KMS-11 (cell line): ENCODE results near the gene KCNB1.

ENCODE experiments used
- H2AFZ ChIP-seq: fragments of 200-600 bp; sonication (generic); 2 replicates; pipeline ENCODE4 v1.6.1; 2016; ENCODE audit warnings: antibody characterized with exemption, mixed run types, low read depth
- H3K27ac ChIP-seq: fragments of 200-600 bp; sonication (generic); 2 replicates; pipeline ENCODE4 v1.6.1; 2016; ENCODE audit warnings: mild to moderate bottlenecking, mixed run types
- H3K27me3 ChIP-seq: fragments of 200-600 bp; sonication (generic); 2 replicates; pipeline ENCODE4 v1.6.1; 2017; ENCODE audit warnings: mild to moderate bottlenecking, low read depth, mixed run types, moderate library complexity; ENCODE audit not compliant: insufficient read depth
- H3K36me3 ChIP-seq: fragments of 200-600 bp; sonication (generic); 2 replicates; pipeline ENCODE4 v1.6.1; 2017; ENCODE audit warnings: mild to moderate bottlenecking, mixed run types; ENCODE audit not compliant: insufficient read depth
- H3K4me1 ChIP-seq: fragments of 200-600 bp; sonication (generic); 2 replicates; pipeline ENCODE4 v1.6.1; 2016; ENCODE audit warnings: mild to moderate bottlenecking, low read depth, mixed run types; ENCODE audit not compliant: poor library complexity, severe bottlenecking
- H3K4me2 ChIP-seq: fragments of 200-600 bp; sonication (generic); 2 replicates; pipeline ENCODE4 v1.7.0; 2016; ENCODE audit warnings: mild to moderate bottlenecking, mixed run types
- H3K4me3 ChIP-seq: fragments of 200-600 bp; sonication (generic); IDR thresholded peaks from 2 replicates; pipeline ENCODE4 v1.6.1; 2017; ENCODE audit warnings: low read depth, low read length, mixed read lengths; ENCODE audit not compliant: insufficient read depth
- H3K79me2 ChIP-seq: fragments of 200-600 bp; sonication (generic); 2 replicates; pipeline ENCODE4 v1.6.1; 2016; ENCODE audit warnings: low read depth, mixed run types; ENCODE audit not compliant: insufficient read depth
- H3K9ac ChIP-seq: fragments of 200-600 bp; sonication (generic); 2 replicates; pipeline ENCODE4 v1.6.1; 2016; ENCODE audit warnings: mild to moderate bottlenecking, mixed run types
- H4K20me1 ChIP-seq: fragments of 200-600 bp; sonication (generic); 2 replicates; pipeline ENCODE4 v1.6.1; 2016; ENCODE audit warnings: mild to moderate bottlenecking, mixed run types; ENCODE audit not compliant: insufficient read depth
- CTCF ChIP-seq: fragments of 200-600 bp; sonication (generic); conservative IDR thresholded peaks from 2 replicates; pipeline ENCODE4 v1.6.1; 2017; ENCODE audit warnings: low read depth, mild to moderate bottlenecking, antibody characterized with exemption, low read length, moderate library complexity, mixed read lengths

KCNB1 gene

GRCh38 chr20:49353348-49353747 lies 129.1 kb downstream of the KCNB1 start:
- Histone ChIP-seq H4K20me1 (no peaks in the 10 kb centered on the region), H2AFZ (no peak overlapping the region), H3K4me3 (no peak overlapping the region), H3K9ac (no peak overlapping the region), H3K27ac (no peak overlapping the region), H3K4me1 (no peaks in the 10 kb centered on the region), H3K79me2 (no peaks in the 10 kb centered on the region), H3K27me3 (no peaks in the 10 kb centered on the region), H3K4me2 (no peak overlapping the region), H3K36me3 (no peaks in the 10 kb centered on the region)
- no peak for TF ChIP-seq CTCF

DNA sequence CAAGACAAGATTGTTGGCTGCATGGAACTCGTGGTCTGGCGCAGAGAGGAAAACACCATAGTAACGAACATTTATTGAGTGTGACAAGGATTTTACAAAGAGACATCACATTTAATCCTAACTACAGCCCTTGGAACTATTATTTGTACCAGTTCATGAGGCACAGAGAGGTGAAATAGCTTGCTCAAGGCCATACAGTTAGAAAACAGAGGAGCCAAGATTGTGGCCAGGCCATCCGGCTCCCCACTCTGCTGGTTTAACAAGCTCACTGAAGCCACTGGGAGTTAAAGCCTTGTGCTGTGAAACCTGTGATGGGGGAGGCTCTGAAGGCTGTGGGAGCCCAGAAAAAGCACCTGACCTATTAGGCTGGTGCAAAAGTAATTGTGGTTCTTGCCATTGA lies 129.7 kb downstream of the KCNB1 start:
- no peak overlapping the region for H3K4me2 ChIP-seq
- H2AFZ ChIP-seq = no peak overlapping the region
- no peak overlapping the region for H3K4me3 ChIP-seq
- no peaks in the 10 kb centered on the region for H3K79me2 ChIP-seq
- no peaks in the 10 kb centered on the region for H3K27me3 ChIP-seq
- H3K27ac ChIP-seq = no peak overlapping the region
- no peaks in the 10 kb centered on the region for H3K4me1 ChIP-seq
- H3K9ac ChIP-seq = no peak overlapping the region
- H4K20me1 ChIP-seq = no peaks in the 10 kb centered on the region
- no peak for TF ChIP-seq CTCF
- H3K36me3 ChIP-seq = no peaks in the 10 kb centered on the region

GRCh38 chr20:49351775-49352174 lies 130.7 kb downstream of the KCNB1 start:
- Histone ChIP-seq H3K27ac (no peak overlapping the region), H3K4me3 (no peak overlapping the region), H2AFZ (no peak overlapping the region), H3K27me3 (no peaks in the 10 kb centered on the region), H3K9ac (no peak overlapping the region), H3K79me2 (no peaks in the 10 kb centered on the region), H3K4me1 (no peaks in the 10 kb centered on the region), H3K4me2 (no peak overlapping the region), H4K20me1 (no peaks in the 10 kb centered on the region), H3K36me3 (no peaks in the 10 kb centered on the region)
- TF ChIP-seq CTCF = no peak

GRCh38 chr20:49349694-49350252 lies 132.7 kb downstream of the KCNB1 start:
- Histone ChIP-seq H3K9ac (no peak overlapping the region), H3K27ac (no peak overlapping the region), H2AFZ (no peak overlapping the region), H3K4me3 (no peak overlapping the region), H3K79me2 (no peaks in the 10 kb centered on the region), H3K4me2 (no peak overlapping the region), H3K27me3 (no peaks in the 10 kb centered on the region), H4K20me1 (no peaks in the 10 kb centered on the region), H3K36me3 (no peaks in the 10 kb centered on the region), H3K4me1 (no peaks in the 10 kb centered on the region)
- TF ChIP-seq CTCF = no peak

GRCh38 chr20:49349078-49349477 lies 133.4 kb downstream of the KCNB1 start:
- H3K27me3 ChIP-seq = no peaks in the 10 kb centered on the region; the same call in 1 of the 2 replicates
- no peaks in the 10 kb centered on the region for H3K36me3 ChIP-seq
- no peak for TF ChIP-seq CTCF

More at GRCh38 chr20:49349078-49349477, 133.4 kb downstream of the KCNB1 start:
- Histone ChIP-seq H3K27ac (no peak overlapping the region), H3K4me2 (no peak overlapping the region), H3K79me2 (no peaks in the 10 kb centered on the region), H2AFZ (no peak overlapping the region), H3K4me1 (no peaks in the 10 kb centered on the region), H3K9ac (no peak overlapping the region), H3K4me3 (no peak overlapping the region), H4K20me1 (no peaks in the 10 kb centered on the region)
